ENCODE results near the gene RBFOX1. TPM values are rescaled to one million over a fixed set of nuclear protein-coding genes. Genes with fewer than 3 reads are reported as not detected.

Gene RBFOX1
- total RNA-seq, 1 donor: not detected

DNA sequence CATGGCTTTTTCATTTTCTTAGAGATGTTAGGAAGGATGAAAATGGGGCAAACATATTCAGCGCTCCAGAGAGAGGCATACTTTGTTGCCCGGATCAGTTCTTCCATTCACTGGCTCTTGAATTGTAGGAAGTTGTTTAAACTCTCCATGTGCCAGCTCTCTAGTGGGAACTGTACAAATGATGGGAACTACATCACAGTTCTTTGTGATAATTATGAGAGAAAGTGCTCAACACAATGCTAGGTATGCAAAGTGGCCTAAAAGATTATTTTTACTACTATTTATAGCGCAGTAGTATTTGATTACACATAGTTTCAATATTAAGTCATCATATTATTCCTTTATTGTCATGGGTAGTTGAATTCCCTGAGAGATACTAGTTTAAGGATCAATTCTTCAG is 268.5 kb downstream of the RBFOX1 start:
- no peak for DNase-seq (ENCODE audit: low read depth)
- no peak overlapping the region for H3K4me3 ChIP-seq (ENCODE audit: low read depth, low read length)
- TF ChIP-seq CTCF (IDR thresholded peaks at IDR 0.05; ENCODE audit: insufficient read depth, low read length): no peak

DNA sequence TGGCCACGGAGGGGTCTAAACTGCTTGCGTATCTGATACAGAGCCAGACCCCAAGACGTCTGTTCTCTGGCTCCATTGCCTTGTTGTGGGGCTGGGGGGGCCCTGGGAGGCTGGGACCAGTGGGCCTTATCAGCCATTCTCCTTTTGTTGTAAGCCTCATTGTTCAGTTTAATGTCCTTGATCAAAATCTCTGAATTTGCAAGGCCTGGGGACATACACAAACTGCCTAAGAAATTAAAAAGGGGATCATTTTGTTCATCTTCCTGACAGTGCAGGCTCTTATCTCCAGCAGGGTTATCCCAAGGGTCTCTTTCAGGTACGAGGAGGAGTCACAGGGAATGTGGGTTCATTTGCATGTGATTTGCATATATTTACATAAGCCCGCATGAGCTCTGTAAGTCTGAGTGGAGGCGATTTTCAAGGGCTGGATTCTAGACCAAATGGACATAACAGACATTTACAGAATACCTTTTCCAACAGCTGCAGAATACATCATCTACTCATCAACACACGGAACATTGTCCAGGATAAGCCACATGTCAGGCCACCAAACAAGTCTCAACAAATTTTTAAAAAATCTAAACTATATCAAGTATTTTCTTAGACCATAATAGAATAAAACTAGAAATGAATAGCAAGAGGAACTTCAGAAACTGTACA is 269.8 kb downstream of the RBFOX1 start:
- no peak for DNase-seq (ENCODE audit: low read depth)
- no peak for TF ChIP-seq CTCF (IDR thresholded peaks at IDR 0.05; ENCODE audit: insufficient read depth, low read length)
- H3K4me3 ChIP-seq (ENCODE audit: low read depth, low read length): no peak overlapping the region

GRCh38 chr16:7605812-7606211 is 273.2 kb downstream of the RBFOX1 start:
- DNase-seq (ENCODE audit: low read depth): no peak
- H3K4me3 ChIP-seq (ENCODE audit: low read depth, low read length): no peak overlapping the region
- TF ChIP-seq CTCF (IDR thresholded peaks at IDR 0.05; ENCODE audit: insufficient read depth, low read length): no peak

GRCh38 chr16:7612671-7613070 is 280.0 kb downstream of the RBFOX1 start:
- no peak overlapping the region for H3K4me3 ChIP-seq (ENCODE audit: low read depth, low read length)
- TF ChIP-seq CTCF (IDR thresholded peaks at IDR 0.05; ENCODE audit: insufficient read depth, low read length): no peak
- no peak for DNase-seq (ENCODE audit: low read depth)

DNA sequence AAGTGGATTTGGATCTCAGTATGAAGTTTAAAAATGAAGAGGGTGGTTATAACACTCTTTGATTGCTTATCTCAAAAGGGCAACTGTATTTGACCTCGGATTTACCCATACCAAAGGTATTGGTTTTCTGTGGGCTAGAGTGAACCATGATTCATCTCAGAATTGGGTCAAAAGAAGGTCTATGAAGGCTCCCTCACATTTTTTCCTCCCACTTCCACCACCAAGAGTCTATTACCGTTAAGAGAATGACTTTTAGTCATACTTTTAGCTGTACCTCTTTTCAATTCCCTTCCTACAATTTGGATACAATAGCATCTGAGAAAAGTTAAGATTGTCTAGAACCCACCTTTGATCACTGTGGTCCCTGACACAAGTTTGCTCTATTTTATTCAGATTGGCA is 280.9 kb downstream of the RBFOX1 start:
- no peak for TF ChIP-seq CTCF (IDR thresholded peaks at IDR 0.05; ENCODE audit: insufficient read depth, low read length)
- no peak for DNase-seq (ENCODE audit: low read depth)
- no peak overlapping the region for H3K4me3 ChIP-seq (ENCODE audit: low read depth, low read length)

DNA sequence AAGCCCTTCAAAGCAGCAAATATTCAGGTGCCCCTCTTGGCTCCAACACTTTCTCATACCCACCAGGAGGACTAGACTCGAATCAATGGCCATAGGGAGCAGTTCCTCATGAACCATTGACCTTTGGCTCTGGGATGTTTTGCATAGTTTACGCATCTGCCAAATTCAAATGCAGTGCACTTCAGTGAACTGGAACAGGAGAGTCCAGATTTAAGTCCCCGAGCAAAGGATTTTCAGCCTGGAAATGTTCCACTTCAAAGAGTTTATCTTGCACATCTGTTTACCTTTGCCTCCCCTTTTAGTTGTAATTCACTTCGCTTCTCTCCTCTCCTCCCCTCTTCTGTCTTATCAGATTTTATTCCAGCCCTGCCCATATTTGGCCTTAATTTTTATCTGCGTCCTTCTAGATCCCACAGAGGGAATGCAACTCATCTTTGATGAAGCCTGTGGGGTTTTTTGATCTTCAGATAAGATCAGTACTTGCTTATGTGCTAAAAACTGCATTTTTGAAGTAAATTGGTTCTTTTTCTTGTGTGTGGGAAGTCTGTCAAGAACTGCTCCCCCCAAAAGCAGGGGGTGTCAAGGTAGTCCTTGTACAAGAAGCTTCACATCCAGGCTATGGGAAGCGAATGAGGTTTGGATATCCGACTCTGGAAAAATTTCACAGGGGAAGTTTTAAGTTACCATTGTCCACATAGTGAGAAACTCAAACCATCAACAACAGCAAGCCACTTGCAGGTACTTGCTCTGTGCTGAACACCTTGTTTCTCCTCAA is 281.6 kb downstream of the RBFOX1 start:
- DNase-seq (ENCODE audit: low read depth): no peak
- TF ChIP-seq CTCF (IDR thresholded peaks at IDR 0.05; ENCODE audit: insufficient read depth, low read length): no peak
- H3K4me3 ChIP-seq (ENCODE audit: low read depth, low read length): no peak overlapping the region

All from fibroblast of the aortic adventitia (primary cell).